MM.1S (cell line): ENCODE results near the gene GABRP.

Source experiments
- DNase-seq: peaks from one replicate; pipeline ENCODE4 v3.0.0-alpha.2; 2015
- H2AFZ ChIP-seq: fragments of 300-600 bp; sonication (generic); 2 replicates; pipeline ENCODE4 v1.6.0; 2016; ENCODE audit warnings: antibody characterized with exemption, low read length
- H3F3A ChIP-seq: fragments of 300-600 bp; sonication (generic); 2 replicates; pipeline ENCODE4 v1.6.1; 2016; ENCODE audit warnings: mild to moderate bottlenecking, antibody characterized with exemption, low read length, moderate library complexity, mixed read lengths; ENCODE audit not compliant: insufficient read depth
- H3K27ac ChIP-seq: fragments of 300-600 bp; sonication (generic); 2 replicates; pipeline ENCODE4 v1.5.1; 2016; ENCODE audit warnings: mild to moderate bottlenecking, low read length
- H3K27me3 ChIP-seq: fragments of 300-600 bp; sonication (generic); replicated peaks from 2 replicates; pipeline ENCODE4 v1.6.0; 2016; ENCODE audit warnings: low read length; ENCODE audit not compliant: insufficient read depth
- H3K36me3 ChIP-seq: fragments of 300-600 bp; sonication (generic); replicated peaks from 2 replicates; pipeline ENCODE4 v1.6.1; 2016; ENCODE audit warnings: mild to moderate bottlenecking, low read length, mixed read lengths; ENCODE audit not compliant: insufficient read depth
- H3K4me1 ChIP-seq: fragments of 300-600 bp; sonication (generic); 2 replicates; pipeline ENCODE4 v1.6.1; 2016; ENCODE audit warnings: low read length, mixed read lengths
- H3K4me2 ChIP-seq: fragments of 300-600 bp; sonication (generic); 2 replicates; pipeline ENCODE4 v1.6.0; 2016; ENCODE audit warnings: low read depth, low read length
- H3K4me3 ChIP-seq: fragments of 300-600 bp; sonication (generic); 2 replicates; pipeline ENCODE4 v1.5.1; 2016; ENCODE audit warnings: low read length, mixed read lengths
- H3K79me2 ChIP-seq: fragments of 300-600 bp; sonication (generic); 2 replicates; pipeline ENCODE4 v1.6.1; 2016; ENCODE audit warnings: mixed run types, low read length, mixed read lengths
- H3K9ac ChIP-seq: fragments of 300-600 bp; sonication (generic); 2 replicates; pipeline ENCODE4 v1.6.1; 2016; ENCODE audit warnings: low read length, mixed read lengths
- H3K9me2 ChIP-seq: fragments of 300-600 bp; sonication (generic); replicated peaks from 2 replicates; pipeline ENCODE4 v1.6.1; 2016; ENCODE audit warnings: mild to moderate bottlenecking, low read length, mixed read lengths; ENCODE audit not compliant: insufficient read depth
- H3K9me3 ChIP-seq: fragments of 300-600 bp; sonication (generic); replicated peaks from 2 replicates; pipeline ENCODE4 v1.6.1; 2016; ENCODE audit warnings: mild to moderate bottlenecking, low read length, mixed read lengths; ENCODE audit not compliant: insufficient read depth
- H4K20me1 ChIP-seq: fragments of 300-600 bp; sonication (generic); 2 replicates; pipeline ENCODE4 v1.6.1; 2016; ENCODE audit warnings: mild to moderate bottlenecking, low read length, moderate library complexity, mixed read lengths; ENCODE audit not compliant: insufficient read depth
- CTCF ChIP-seq: fragments of 300-600 bp; sonication (generic); IDR thresholded peaks from 2 replicates; pipeline ENCODE4 v1.5.1; 2016; ENCODE audit warnings: antibody characterized with exemption, low read length, mixed read lengths
- EZH2 ChIP-seq: fragments of 300-600 bp; sonication (generic); optimal IDR thresholded peaks from 2 replicates; pipeline ENCODE3; 2017; ENCODE audit warnings: low read depth, mild to moderate bottlenecking, antibody characterized with exemption, low read length, mixed read lengths
- EZH2phosphoT487 ChIP-seq: fragments of 300-600 bp; sonication (generic); IDR thresholded peaks from 2 replicates; pipeline ENCODE4 v1.6.1; 2018; ENCODE audit warnings: antibody characterized with exemption, low read length

GABRP gene

GRCh38 chr5:170769246-170769645 is 14.3 kb upstream of the GABRP start:
- no peak for TF ChIP-seq CTCF
- TF ChIP-seq EZH2 = no peak
- no peak for TF ChIP-seq EZH2phosphoT487
- H4K20me1 ChIP-seq = no peaks in the 10 kb centered on the region
- H3K4me2 ChIP-seq = no peak overlapping the region
- H3K9me3 ChIP-seq = no peaks in the 10 kb centered on the region
- H3K36me3 ChIP-seq = no peaks in the 10 kb centered on the region
- H3K4me3 ChIP-seq = no peak overlapping the region
- H3K9me2 ChIP-seq = no peaks in the 10 kb centered on the region
- H3K4me1 ChIP-seq = no peaks in the 10 kb centered on the region
- no peaks in the 10 kb centered on the region for H3F3A ChIP-seq
- no peaks in the 10 kb centered on the region for H3K79me2 ChIP-seq
- no peak for DNase-seq
- H2AFZ ChIP-seq = no peak overlapping the region
- H3K27me3 ChIP-seq = no peaks in the 10 kb centered on the region
- H3K27ac ChIP-seq = no peak overlapping the region
- no peak overlapping the region for H3K9ac ChIP-seq

- TF ChIP-seq EZH2phosphoT487 = no peak
- no peak for TF ChIP-seq CTCF
- TF ChIP-seq EZH2 = no peak
- H3K4me3 ChIP-seq = no peak overlapping the region
- no peaks in the 10 kb centered on the region for H3K9me2 ChIP-seq
- no peaks in the 10 kb centered on the region for H3F3A ChIP-seq
- H3K27me3 ChIP-seq = no peaks in the 10 kb centered on the region
- no peaks in the 10 kb centered on the region for H3K36me3 ChIP-seq
- no peaks in the 10 kb centered on the region for H3K4me1 ChIP-seq
- no peak overlapping the region for H3K9ac ChIP-seq
- H3K27ac ChIP-seq = no peak overlapping the region
- no peaks in the 10 kb centered on the region for H3K9me3 ChIP-seq
- no peak for DNase-seq
- no peaks in the 10 kb centered on the region for H3K79me2 ChIP-seq
- no peaks in the 10 kb centered on the region for H4K20me1 ChIP-seq
- no peak overlapping the region for H2AFZ ChIP-seq
- no peak overlapping the region for H3K4me2 ChIP-seq
Observed at GRCh38 chr5:170769898-170770416, 13.6 kb upstream of the GABRP start.

- H3F3A ChIP-seq = peaks cover 4% of the 10 kb centered on the region; the same call in 1 of the 2 replicates
- TF ChIP-seq EZH2 (no peak), CTCF (no peak), EZH2phosphoT487 (no peak)
- H3K4me3 ChIP-seq = no peak overlapping the region
- H3K4me2 ChIP-seq = no peak overlapping the region
- H3K36me3 ChIP-seq = no peaks in the 10 kb centered on the region
- no peak overlapping the region for H3K9ac ChIP-seq
- no peaks in the 10 kb centered on the region for H3K9me3 ChIP-seq
- no peaks in the 10 kb centered on the region for H4K20me1 ChIP-seq
- H3K27me3 ChIP-seq = no peaks in the 10 kb centered on the region
- no peaks in the 10 kb centered on the region for H3K79me2 ChIP-seq
- no peak overlapping the region for H3K27ac ChIP-seq
- no peak overlapping the region for H2AFZ ChIP-seq
- no peak for DNase-seq
- H3K4me1 ChIP-seq = peaks cover 11% of the 10 kb centered on the region
- no peaks in the 10 kb centered on the region for H3K9me2 ChIP-seq
Observed at GRCh38 chr5:170771496-170771895, 12.0 kb upstream of the GABRP start.
